CD4-positive, alpha-beta T cell (primary cell): ENCODE measurements around the gene LRP1B. TPM values are rescaled to one million over a fixed set of nuclear protein-coding genes. Genes with fewer than 3 reads are reported as not detected.

Experiments used
- ATAC-seq: fragments of 200-7000 bp; cut with Tn5 transposase; one replicate; pipeline ENCODE4 v1.10.0; 2022; ENCODE audit warnings: mild to moderate bottlenecking; ENCODE audit not compliant: poor library complexity
- CTCF ChIA-PET: fragments of 350-600 bp; sonication (Branson Sonifier 250); formaldehyde crosslinking; loops from one replicate; lab custom pipeline; 2021; ENCODE audit warnings: antibody characterized with exemption, inconsistent platforms; lab: Charles Lee
- POLR2A ChIA-PET: fragments of 350-600 bp; sonication (Branson Sonifier 250); formaldehyde crosslinking; loops from one replicate; lab custom pipeline; 2021; ENCODE audit warnings: antibody characterized with exemption, inconsistent platforms; lab: Charles Lee
- DNase-seq, 14 experiments: peaks; one replicate each; pipeline ENCODE4 v3.0.0-alpha.2; 2013 to 2020; ENCODE audit warnings: mixed read lengths in 2 of 14
- H3K27ac ChIP-seq, 2 donors: one replicate each; pipeline versions ENCODE4 v1.5.1 to v1.7.0; 2013; ENCODE audit warnings: low read length in 2 of 2, low read depth in 1 of 2, mild to moderate bottlenecking in 1 of 2
- H3K27me3 ChIP-seq, 2 experiments: 1 replicate in 1 of 2; 2 replicates in 1 of 2; pipeline versions ENCODE4 v1.6.1 to v1.7.0; 2013; ENCODE audit warnings: low read length in 2 of 2, control low read depth in 1 of 2, mild to moderate bottlenecking in 1 of 2, moderate library complexity in 1 of 2; ENCODE audit not compliant: insufficient read depth in 2 of 2, control insufficient read depth in 1 of 2
- H3K36me3 ChIP-seq: one replicate; pipeline ENCODE4 v1.6.1; 2013; ENCODE audit warnings: low read length, control low read depth; ENCODE audit not compliant: insufficient read depth
- H3K4me1 ChIP-seq: one replicate; pipeline ENCODE4 v1.6.1; 2013; ENCODE audit warnings: low read length, control low read depth; ENCODE audit not compliant: insufficient read depth
- H3K4me3 ChIP-seq: one replicate; pipeline ENCODE4 v1.5.1; 2013; ENCODE audit warnings: mild to moderate bottlenecking, low read length, moderate library complexity
- H3K9me3 ChIP-seq, 2 experiments: 1 replicate in 1 of 2; 2 replicates in 1 of 2; pipeline versions ENCODE4 v1.6.1 to v1.7.0; 2013; ENCODE audit warnings: low read length in 2 of 2, mild to moderate bottlenecking in 2 of 2, control low read depth in 1 of 2, moderate library complexity in 1 of 2; ENCODE audit not compliant: control insufficient read depth in 1 of 2, insufficient read depth in 1 of 2
- H3K27ac Mint-ChIP-seq: one replicate; pipeline ENCODE4 v1.8.0; 2020; ENCODE audit warnings: mixed read lengths
- H3K27me3 Mint-ChIP-seq: one replicate; pipeline ENCODE4 v1.8.0; 2021; ENCODE audit warnings: mixed read lengths
- H3K36me3 Mint-ChIP-seq: one replicate; pipeline ENCODE4 v1.8.0; 2021; ENCODE audit warnings: low read depth, mixed read lengths
- H3K4me1 Mint-ChIP-seq: one replicate; pipeline ENCODE4 v1.8.0; 2021; ENCODE audit warnings: low read depth, mixed read lengths
- H3K4me3 Mint-ChIP-seq: one replicate; pipeline ENCODE4 v1.8.0; 2020; ENCODE audit warnings: mild to moderate bottlenecking, mixed read lengths
- H3K9me3 Mint-ChIP-seq: one replicate; pipeline ENCODE4 v1.8.0; 2020; ENCODE audit warnings: mixed read lengths
- CTCF ChIP-seq: fragments of 200-600 bp; IDR thresholded peaks from one replicate; pipeline ENCODE4 v1.8.0; 2022; ENCODE audit warnings: antibody characterized with exemption, mild to moderate bottlenecking
- intact Hi-C, 2 experiments: fragments of 100-400 bp; cut with DNase I in 1 of 2; cut with micrococcal nuclease in 1 of 2; formaldehyde crosslinking; loops; one replicate each; pipeline versions ENCODE4 v1.15.1 to v1.9.0; 2023 to 2025; cut with DNase I, micrococcal nuclease
- total RNA-seq, 174 experiments: library from RNA in 2 of 174; stranded (reverse) in 2 of 174; gene quantifications; one replicate each; pipeline ENCODE4 v1.2.3 and lab custom pipeline; 2021 to 2026

Gene LRP1B
- total RNA-seq, 2 experiments from 2014 or later: not detected

- DNase-seq (no peak), ATAC-seq (no peak)
- POLR2A ChIA-PET: no interaction called here
- H3K36me3 ChIP-seq: no peaks in the 10 kb centered on the region
- no peaks in the 10 kb centered on the region for H3K27me3 Mint-ChIP-seq
- CTCF ChIA-PET: no interaction called here
- no peak overlapping the region for H3K4me3 Mint-ChIP-seq
- H3K9me3 Mint-ChIP-seq: peaks cover 5% of the 10 kb centered on the region
- H3K4me3 ChIP-seq: no peak overlapping the region
- intact Hi-C loops: no loop called here
- H3K27ac ChIP-seq: no peak overlapping the region
- no peaks in the 10 kb centered on the region for H3K4me1 Mint-ChIP-seq
- H3K9me3 ChIP-seq: no peaks in the 10 kb centered on the region
- no peak for TF ChIP-seq CTCF
- H3K4me1 ChIP-seq: no peaks in the 10 kb centered on the region
- no peaks in the 10 kb centered on the region for H3K27me3 ChIP-seq
- no peak overlapping the region for H3K27ac Mint-ChIP-seq
- H3K36me3 Mint-ChIP-seq: no peaks in the 10 kb centered on the region
Observed at GRCh38 chr2:141701618-141702017, 429.2 kb downstream of the LRP1B start.

GRCh38 chr2:141699573-141699972 lies 431.2 kb downstream of the LRP1B start:
- Mint-ChIP-seq H3K4me3 (no peak overlapping the region), H3K4me1 (no peaks in the 10 kb centered on the region), H3K36me3 (no peaks in the 10 kb centered on the region), H3K27me3 (no peaks in the 10 kb centered on the region), H3K9me3 (peaks cover 12% of the 10 kb centered on the region), H3K27ac (no peak overlapping the region)
- Histone ChIP-seq H3K4me3 (no peak overlapping the region), H3K27ac (no peak overlapping the region), H3K27me3 (no peaks in the 10 kb centered on the region), H3K36me3 (no peaks in the 10 kb centered on the region), H3K9me3 (no peaks in the 10 kb centered on the region), H3K4me1 (no peaks in the 10 kb centered on the region)
- intact Hi-C loops: no loop called here
- TF ChIP-seq CTCF: no peak
- POLR2A ChIA-PET: no interaction called here
- ATAC-seq (no peak), DNase-seq (no peak)
- CTCF ChIA-PET: no interaction called here

GRCh38 chr2:141698500-141698899 lies 432.3 kb downstream of the LRP1B start:
- ATAC-seq (no peak), DNase-seq (no peak)
- H3K27ac Mint-ChIP-seq: no peak overlapping the region
- POLR2A ChIA-PET: no interaction called here
- Histone ChIP-seq H3K36me3 (no peaks in the 10 kb centered on the region), H3K9me3 (no peaks in the 10 kb centered on the region), H3K27me3 (no peaks in the 10 kb centered on the region), H3K27ac (no peak overlapping the region), H3K4me3 (no peak overlapping the region), H3K4me1 (no peaks in the 10 kb centered on the region)
- H3K4me1 Mint-ChIP-seq: no peaks in the 10 kb centered on the region
- no peak overlapping the region for H3K4me3 Mint-ChIP-seq
- CTCF ChIA-PET: no interaction called here
- H3K27me3 Mint-ChIP-seq: no peaks in the 10 kb centered on the region
- intact Hi-C loops: no loop called here
- peaks cover 12% of the 10 kb centered on the region for H3K9me3 Mint-ChIP-seq
- no peak for TF ChIP-seq CTCF
- H3K36me3 Mint-ChIP-seq: no peaks in the 10 kb centered on the region
